Measurements from ENCODE around the gene ATF7. TPM values are rescaled to one million over a fixed set of nuclear protein-coding genes. Genes with fewer than 3 reads are reported as not detected.

Gene ATF7
- total RNA-seq, 1 donor from 2014 or later, result 23.7 TPM

- DNase-seq, result peak; percentile 76
Observed at GRCh38 chr12:53500142-53500775, 125.9 kb downstream of the ATF7 start.

GRCh38 chr12:53499266-53500141 is 126.7 kb downstream of the ATF7 start, which contains the start of gene MAP3K12:
Gene MAP3K12, minus strand, starts transcription at chr12:53499458. Its CDS starts 12,067 bp downstream, at chr12:53487391.
- DNase-seq, result peak; percentile 76

- no peak for DNase-seq
Observed at GRCh38 chr12:53498235-53498630, 127.9 kb downstream of the ATF7 start.

GRCh38 chr12:53497461-53497860 is 128.7 kb downstream of the ATF7 start:
- DNase-seq, result no peak

- DNase-seq, result no peak
Observed at GRCh38 chr12:53496752-53497032, 129.5 kb downstream of the ATF7 start.

GRCh38 chr12:53495903-53496751 is 130.1 kb downstream of the ATF7 start:
- peak; percentile 32 for DNase-seq

GRCh38 chr12:53493610-53494391 is 132.4 kb downstream of the ATF7 start:
- DNase-seq, result no peak

- peak; percentile 96 for DNase-seq
Observed at GRCh38 chr12:53492830-53493609, 133.2 kb downstream of the ATF7 start.

GRCh38 chr12:53492188-53492587 is 134.0 kb downstream of the ATF7 start:
- no peak for DNase-seq

GRCh38 chr12:53489242-53489864 is 136.8 kb downstream of the ATF7 start:
- DNase-seq, result no peak

GRCh38 chr12:53486736-53487487 is 139.3 kb downstream of the ATF7 start:
- DNase-seq, result no peak

GRCh38 chr12:53485955-53486735 is 140.0 kb downstream of the ATF7 start:
- no peak for DNase-seq

- no peak for DNase-seq
Observed at GRCh38 chr12:53484686-53485575, 141.3 kb downstream of the ATF7 start.

GRCh38 chr12:53483979-53484377 is 142.2 kb downstream of the ATF7 start:
- DNase-seq, result no peak

- no peak for DNase-seq
Observed at GRCh38 chr12:53483225-53483978, 142.8 kb downstream of the ATF7 start.

GRCh38 chr12:53482626-53483168 is 143.5 kb downstream of the ATF7 start:
- DNase-seq, result no peak
